ENCODE results near the gene DPY30.

DPY30 gene

DNA sequence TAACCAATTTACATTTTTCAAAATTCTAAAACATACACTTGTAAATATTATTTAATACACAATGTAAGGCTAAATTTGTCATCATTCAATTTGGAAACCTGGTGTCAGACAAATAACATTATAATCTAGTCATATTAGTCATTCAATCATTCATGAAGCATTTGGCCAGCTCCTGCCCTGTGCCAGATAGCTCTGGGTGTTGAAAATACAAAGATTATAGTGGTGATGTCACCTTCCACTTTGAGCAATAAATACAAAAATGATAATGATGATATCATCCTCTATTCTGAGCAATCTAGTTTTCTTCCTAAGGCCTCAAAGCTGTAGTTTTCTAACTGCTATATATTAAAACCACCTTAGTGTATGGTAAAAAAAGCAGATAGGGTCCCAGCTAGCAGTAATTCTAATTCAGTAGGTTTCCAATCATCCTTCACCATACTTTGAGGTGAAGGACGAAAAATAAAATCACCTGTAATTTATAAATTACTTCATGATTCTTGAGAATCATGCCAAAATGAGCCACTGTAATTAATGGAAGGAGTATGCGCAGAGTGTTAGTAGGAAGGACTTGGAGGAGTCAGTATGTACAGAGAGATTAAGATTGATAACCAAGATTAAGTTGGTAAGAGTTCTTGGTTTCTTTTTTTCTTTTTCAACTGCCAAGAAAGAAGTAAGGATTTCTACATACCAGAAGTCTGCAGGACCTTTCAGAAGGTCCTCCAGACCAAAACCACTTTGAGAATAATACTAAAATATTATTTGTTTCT lies 52.0 kb downstream of the DPY30 start:
- TF ChIP-seq FOXP2 (optimal IDR thresholded peaks at IDR 0.05; ENCODE audit: borderline replicate concordance, extremely low read depth, extremely low read length, insufficient read depth) (no peak), SIN3A (IDR thresholded peaks at IDR 0.05; ENCODE audit: borderline replicate concordance, insufficient read depth, low read length) (no peak), POLR2AphosphoS5 (IDR thresholded peaks at IDR 0.05; ENCODE audit: low read depth, low read length) (no peak), TAF1 (IDR thresholded peaks at IDR 0.05; ENCODE audit: borderline replicate concordance, insufficient read depth, low read length) (no peak)
- TF ChIP-seq, protein P1, sequence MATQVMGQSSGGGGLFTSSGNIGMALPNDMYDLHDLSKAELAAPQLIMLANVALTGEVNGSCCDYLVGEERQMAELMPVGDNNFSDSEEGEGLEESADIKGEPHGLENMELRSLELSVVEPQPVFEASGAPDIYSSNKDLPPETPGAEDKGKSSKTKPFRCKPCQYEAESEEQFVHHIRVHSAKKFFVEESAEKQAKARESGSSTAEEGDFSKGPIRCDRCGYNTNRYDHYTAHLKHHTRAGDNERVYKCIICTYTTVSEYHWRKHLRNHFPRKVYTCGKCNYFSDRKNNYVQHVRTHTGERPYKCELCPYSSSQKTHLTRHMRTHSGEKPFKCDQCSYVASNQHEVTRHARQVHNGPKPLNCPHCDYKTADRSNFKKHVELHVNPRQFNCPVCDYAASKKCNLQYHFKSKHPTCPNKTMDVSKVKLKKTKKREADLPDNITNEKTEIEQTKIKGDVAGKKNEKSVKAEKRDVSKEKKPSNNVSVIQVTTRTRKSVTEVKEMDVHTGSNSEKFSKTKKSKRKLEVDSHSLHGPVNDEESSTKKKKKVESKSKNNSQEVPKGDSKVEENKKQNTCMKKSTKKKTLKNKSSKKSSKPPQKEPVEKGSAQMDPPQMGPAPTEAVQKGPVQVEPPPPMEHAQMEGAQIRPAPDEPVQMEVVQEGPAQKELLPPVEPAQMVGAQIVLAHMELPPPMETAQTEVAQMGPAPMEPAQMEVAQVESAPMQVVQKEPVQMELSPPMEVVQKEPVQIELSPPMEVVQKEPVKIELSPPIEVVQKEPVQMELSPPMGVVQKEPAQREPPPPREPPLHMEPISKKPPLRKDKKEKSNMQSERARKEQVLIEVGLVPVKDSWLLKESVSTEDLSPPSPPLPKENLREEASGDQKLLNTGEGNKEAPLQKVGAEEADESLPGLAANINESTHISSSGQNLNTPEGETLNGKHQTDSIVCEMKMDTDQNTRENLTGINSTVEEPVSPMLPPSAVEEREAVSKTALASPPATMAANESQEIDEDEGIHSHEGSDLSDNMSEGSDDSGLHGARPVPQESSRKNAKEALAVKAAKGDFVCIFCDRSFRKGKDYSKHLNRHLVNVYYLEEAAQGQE (IDR thresholded peaks at IDR 0.05; ENCODE audit: insufficient read depth in 1 of 2, low read depth in 2 of 2, low read length in 2 of 2), result no peak

DNA sequence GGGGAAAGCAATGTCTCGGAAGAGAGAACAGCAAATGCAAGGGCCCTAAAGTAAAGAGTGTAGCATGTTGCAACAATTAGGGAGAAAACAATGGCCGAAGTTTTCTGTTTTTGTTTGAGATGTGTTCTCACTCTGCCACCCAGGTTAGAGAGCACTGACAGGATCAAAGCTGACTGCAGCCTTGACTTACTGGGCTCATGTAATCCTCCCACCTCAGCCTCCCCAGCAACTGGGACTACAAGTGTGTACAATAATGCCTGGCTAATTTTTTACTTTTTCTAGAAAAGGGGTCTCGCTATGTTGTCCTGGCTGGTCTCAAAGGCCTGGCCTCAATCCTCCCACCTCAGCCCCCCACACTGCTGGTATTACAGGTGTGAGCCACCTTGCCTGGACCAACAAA lies 52.7 kb downstream of the DPY30 start:
- TF ChIP-seq, protein P1 (IDR thresholded peaks at IDR 0.05; ENCODE audit: insufficient read depth in 1 of 2, low read depth in 2 of 2, low read length in 2 of 2), result no peak
- TF ChIP-seq FOXP2 (optimal IDR thresholded peaks at IDR 0.05; ENCODE audit: borderline replicate concordance, extremely low read depth, extremely low read length, insufficient read depth) (no peak), POLR2AphosphoS5 (IDR thresholded peaks at IDR 0.05; ENCODE audit: low read depth, low read length) (no peak), TAF1 (IDR thresholded peaks at IDR 0.05; ENCODE audit: borderline replicate concordance, insufficient read depth, low read length) (no peak), SIN3A (IDR thresholded peaks at IDR 0.05; ENCODE audit: borderline replicate concordance, insufficient read depth, low read length) (no peak)

DNA sequence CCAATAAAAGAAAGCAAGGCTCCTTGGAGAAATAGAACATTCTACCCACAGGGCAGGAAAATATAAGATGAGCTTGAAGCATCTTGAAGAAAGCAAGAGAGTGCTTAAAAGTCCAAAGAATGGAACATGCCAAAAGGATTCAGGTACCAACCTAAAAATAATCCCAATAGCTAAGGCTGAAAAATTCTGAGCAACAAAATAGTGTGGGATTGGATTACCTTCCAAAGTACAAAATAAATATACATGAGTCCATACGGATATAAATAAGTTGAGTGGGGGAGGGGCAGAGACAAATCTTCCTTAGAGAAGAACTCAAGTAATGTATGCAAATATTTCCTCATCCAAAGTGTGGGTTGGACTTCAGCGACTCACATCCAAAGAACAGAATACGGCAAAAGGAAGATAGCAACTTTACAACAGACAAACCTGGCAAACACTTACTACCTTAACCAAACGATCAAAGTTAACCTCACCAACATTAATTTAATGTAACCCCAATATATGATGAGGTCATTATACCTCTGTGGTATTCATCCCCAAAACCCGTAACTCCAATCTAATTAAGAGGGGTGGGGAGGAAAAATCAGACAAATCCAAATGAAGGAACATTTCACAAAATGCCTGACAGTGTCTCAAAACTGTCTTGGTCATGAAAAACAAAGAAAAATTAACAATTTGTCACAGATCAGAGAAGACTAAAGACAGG lies 55.7 kb downstream of the DPY30 start:
- TF ChIP-seq POLR2AphosphoS5 (IDR thresholded peaks at IDR 0.05; ENCODE audit: low read depth, low read length) (no peak), TAF1 (IDR thresholded peaks at IDR 0.05; ENCODE audit: borderline replicate concordance, insufficient read depth, low read length) (no peak), SIN3A (IDR thresholded peaks at IDR 0.05; ENCODE audit: borderline replicate concordance, insufficient read depth, low read length) (no peak), FOXP2 (optimal IDR thresholded peaks at IDR 0.05; ENCODE audit: borderline replicate concordance, extremely low read depth, extremely low read length, insufficient read depth) (no peak)
- TF ChIP-seq, protein P1 (IDR thresholded peaks at IDR 0.05; ENCODE audit: insufficient read depth in 1 of 2, low read depth in 2 of 2, low read length in 2 of 2), result no peak

DNA sequence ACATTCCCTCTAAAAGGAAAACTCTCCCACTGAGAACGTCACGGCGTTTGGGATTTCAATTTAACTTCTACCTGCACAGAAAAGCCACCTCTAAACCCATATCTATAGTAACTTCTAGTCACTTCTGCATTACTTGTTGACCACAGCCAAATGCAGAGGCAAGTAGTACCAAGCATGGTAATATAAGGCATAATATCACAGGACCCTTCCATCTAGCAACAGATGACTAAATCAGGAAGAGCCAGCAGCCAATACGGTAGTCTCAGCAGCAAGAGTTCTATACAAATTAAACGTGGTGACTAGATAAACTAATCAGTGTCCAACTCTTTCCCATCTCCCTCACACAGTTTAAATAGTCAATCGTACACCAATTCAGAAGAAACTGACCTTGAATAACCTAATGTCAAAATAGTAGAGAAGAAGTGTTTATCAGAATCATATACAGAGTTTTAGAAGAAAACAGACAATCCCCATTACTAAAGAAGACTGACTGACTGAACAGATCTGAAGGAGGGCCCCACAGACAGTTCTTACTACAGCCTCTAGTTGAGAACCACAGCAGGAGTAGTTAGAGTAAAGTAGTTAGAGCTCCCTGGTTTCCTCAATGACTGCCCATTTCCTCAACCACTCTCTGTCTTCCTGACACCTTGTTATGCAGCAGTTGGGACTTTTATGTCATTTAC lies 58.8 kb downstream of the DPY30 start:
- TF ChIP-seq FOXP2 (optimal IDR thresholded peaks at IDR 0.05; ENCODE audit: borderline replicate concordance, extremely low read depth, extremely low read length, insufficient read depth) (no peak), TAF1 (IDR thresholded peaks at IDR 0.05; ENCODE audit: borderline replicate concordance, insufficient read depth, low read length) (no peak), SIN3A (IDR thresholded peaks at IDR 0.05; ENCODE audit: borderline replicate concordance, insufficient read depth, low read length) (no peak), POLR2AphosphoS5 (IDR thresholded peaks at IDR 0.05; ENCODE audit: low read depth, low read length) (no peak)
- TF ChIP-seq, protein P1 (IDR thresholded peaks at IDR 0.05; ENCODE audit: insufficient read depth in 1 of 2, low read depth in 2 of 2, low read length in 2 of 2), result no peak
